ENCODE measurements around the gene LINGO4.
A peak's percentile ranks its signal among the peaks of the same experiment; 100 is the strongest.

Gene LINGO4

GRCh38 chr1:151805066-151805820, at the start of gene LINGO4:
Gene LINGO4, minus strand, starts transcription at chr1:151805419. Its CDS starts 2,715 bp downstream, at chr1:151802704.
- no peak for DNase-seq (ENCODE audit: low read depth in 2 of 2)

GRCh38 chr1:151854658-151855057, 49.4 kb upstream of the LINGO4 start:
- no peak for DNase-seq (ENCODE audit: low read depth in 2 of 2)

- no peak for DNase-seq (ENCODE audit: low read depth in 2 of 2)
Measured at GRCh38 chr1:151853411-151853943, 48.3 kb upstream of the LINGO4 start, which contains the start of gene THEM5. Gene THEM5, minus strand, starts transcription at chr1:151853712. Its CDS starts 147 bp downstream, at chr1:151853565.

GRCh38 chr1:151852733-151853132, 47.5 kb upstream of the LINGO4 start:
- DNase-seq (ENCODE audit: low read depth in 2 of 2) = no peak

GRCh38 chr1:151851886-151852285, 46.7 kb upstream of the LINGO4 start:
- DNase-seq (ENCODE audit: low read depth in 2 of 2) = no peak

- DNase-seq (ENCODE audit: low read depth in 2 of 2) = no peak
Measured at GRCh38 chr1:151849871-151850270, 44.7 kb upstream of the LINGO4 start.

GRCh38 chr1:151849126-151849525, 43.9 kb upstream of the LINGO4 start:
- DNase-seq (ENCODE audit: low read depth in 2 of 2) = no peak

- DNase-seq (ENCODE audit: low read depth in 2 of 2) = no peak
Measured at GRCh38 chr1:151847867-151848596, 42.8 kb upstream of the LINGO4 start.

GRCh38 chr1:151846686-151847237, 41.5 kb upstream of the LINGO4 start:
- DNase-seq (ENCODE audit: low read depth in 2 of 2) = no peak

- no peak for DNase-seq (ENCODE audit: low read depth in 2 of 2)
Measured at GRCh38 chr1:151846062-151846568, 40.9 kb upstream of the LINGO4 start.

- DNase-seq (ENCODE audit: low read depth in 2 of 2) = no peak
Measured at GRCh38 chr1:151843398-151843797, 38.2 kb upstream of the LINGO4 start.

- DNase-seq (ENCODE audit: low read depth in 2 of 2) = no peak
Measured at GRCh38 chr1:151841141-151841540, 35.9 kb upstream of the LINGO4 start.

- no peak for DNase-seq (ENCODE audit: low read depth in 2 of 2)
Measured at GRCh38 chr1:151840421-151840820, 35.2 kb upstream of the LINGO4 start.

- peak; percentile 51 to 66 for DNase-seq (ENCODE audit: low read depth in 2 of 2)
Measured at GRCh38 chr1:151839457-151840403, 34.5 kb upstream of the LINGO4 start, which contains the start of gene C2CD4D. Gene C2CD4D, minus strand, starts transcription at chr1:151839820. Its CDS starts 831 bp downstream, at chr1:151838989.

GRCh38 chr1:151839082-151839412, 33.8 kb upstream of the LINGO4 start:
- DNase-seq (ENCODE audit: low read depth in 2 of 2) = no peak

GRCh38 chr1:151838222-151839081, 33.2 kb upstream of the LINGO4 start:
- DNase-seq (ENCODE audit: low read depth in 2 of 2) = no peak

- no peak for DNase-seq (ENCODE audit: low read depth in 2 of 2)
Measured at GRCh38 chr1:151837884-151838221, 32.6 kb upstream of the LINGO4 start.

GRCh38 chr1:151837197-151837596, 32.0 kb upstream of the LINGO4 start:
- DNase-seq (ENCODE audit: low read depth in 2 of 2) = no peak

GRCh38 chr1:151835596-151835995, 30.4 kb upstream of the LINGO4 start:
- no peak for DNase-seq (ENCODE audit: low read depth in 2 of 2)

- DNase-seq (ENCODE audit: low read depth in 2 of 2) = no peak
Measured at GRCh38 chr1:151834239-151834638, 29.0 kb upstream of the LINGO4 start.
